K562 (cell line): ENCODE data around the gene CRIM1. TPM values are rescaled to one million over a fixed set of nuclear protein-coding genes. Genes with fewer than 3 reads are reported as not detected.

Experiments used
- ATAC-seq: fragments of 200-7000 bp; cut with Tn5 transposase; 3 replicates; pipeline ENCODE4 v1.9.1; 2020; ENCODE audit warnings: moderate library complexity
- BruUV-seq: library from RNA; stranded (reverse); fragments of 400-500 nt; replicated peaks from 2 replicates; lab custom pipeline; 2021; lab: Mats Ljungman, UMichigan
- CTCF ChIA-PET: fragments of 300-600 bp; formaldehyde crosslinking; extraction: SDS; loops from one replicate; lab custom pipeline; 2021; ENCODE audit warnings: low intra/inter-chr PET ratio; lab: Yijun Ruan, JAX
- POLR2A ChIA-PET: fragments of 300-600, 350-650 bp; sonication (Branson Sonifier 250); formaldehyde crosslinking; extraction: SDS; loops from one replicate; lab custom pipeline; 2021; ENCODE audit warnings: antibody characterized with exemption, inconsistent platforms; lab: Yijun Ruan, JAX
- DNase-seq, 4 experiments: peaks; one replicate each; pipeline versions ENCODE4 v3.0.0 to v3.0.0-alpha.2; 2011 to 2018; ENCODE audit warnings: low spot score in 3 of 4, mixed read lengths in 3 of 4; ENCODE audit errors: extremely low read depth in 1 of 4
- FAIRE-seq: peaks from 2 replicates; lab custom pipeline; 2011; peaks lifted over from hg19 to GRCh38; lab: Jason Lieb, UNC
- H2AFZ ChIP-seq: 2 replicates; pipeline ENCODE4 v1.6.0; 2011; ENCODE audit warnings: low read depth, low read length, control low read depth, inconsistent platforms
- H3K27ac ChIP-seq: fragments of 200-600 bp; 3 replicates; pipeline ENCODE4 v1.8.0; 2011; ENCODE audit warnings: low read depth, mild to moderate bottlenecking, control low read depth, inconsistent platforms, low read length, moderate library complexity, mixed read lengths; ENCODE audit errors: extremely low read depth
- H3K27me3 ChIP-seq, 2 experiments: fragments of 300-600 bp in 1 of 2; 2 replicates in 1 of 2; 3 replicates in 1 of 2; pipeline versions ENCODE4 v1.6.0 to v1.8.0; 2011; ENCODE audit warnings: inconsistent platforms in 2 of 2, low read length in 2 of 2, mild to moderate bottlenecking in 1 of 2, mixed read lengths in 1 of 2, moderate library complexity in 1 of 2; ENCODE audit not compliant: control insufficient read depth in 2 of 2, insufficient read depth in 2 of 2
- H3K36me3 ChIP-seq: fragments of 300-600 bp; 3 replicates; pipeline ENCODE4 v1.8.0; 2011; ENCODE audit warnings: mild to moderate bottlenecking, low read length, inconsistent platforms; ENCODE audit not compliant: control insufficient read depth, insufficient read depth
- H3K4me1 ChIP-seq, 2 experiments: fragments of 200-600 bp in 1 of 2; replicated peaks in 1 of 2; 2 replicates in 1 of 2; 3 replicates in 1 of 2; pipeline versions ENCODE4 v1.5.1 to v1.8.0; 2011; ENCODE audit warnings: inconsistent platforms in 2 of 2, low read length in 2 of 2, mild to moderate bottlenecking in 1 of 2, mixed read lengths in 1 of 2, moderate library complexity in 1 of 2; ENCODE audit not compliant: control insufficient read depth in 2 of 2, insufficient read depth in 2 of 2
- H3K4me2 ChIP-seq: 2 replicates; pipeline ENCODE4 v1.6.1; 2011; ENCODE audit warnings: low read length, control low read depth, inconsistent platforms, mixed read lengths; ENCODE audit not compliant: insufficient read depth
- H3K4me3 ChIP-seq: fragments of 200-600 bp; sonication (generic), shearing (Covaris generic); 2 replicates; pipeline ENCODE4 v1.5.1; 2016; ENCODE audit warnings: control low read depth, inconsistent platforms
- H3K79me2 ChIP-seq: fragments of 200-600 bp; 3 replicates; pipeline ENCODE4 v1.8.0; 2011; ENCODE audit warnings: low read length, inconsistent platforms; ENCODE audit not compliant: control insufficient read depth, insufficient read depth
- H3K9ac ChIP-seq, 2 experiments: 2 replicates each; pipeline versions ENCODE4 v1.6.0 to v1.6.1; 2011; ENCODE audit warnings: low read depth in 2 of 2, low read length in 2 of 2, control low read depth in 1 of 2, inconsistent platforms in 1 of 2, mild to moderate bottlenecking in 1 of 2, mixed read lengths in 1 of 2; ENCODE audit not compliant: insufficient read depth in 1 of 2
- H3K9me1 ChIP-seq: one replicate; pipeline ENCODE4 v1.6.0; 2011; ENCODE audit warnings: inconsistent platforms, mild to moderate bottlenecking, low read length, moderate library complexity; ENCODE audit not compliant: control insufficient read depth, insufficient read depth
- H3K9me3 ChIP-seq: replicated peaks from 2 replicates; pipeline ENCODE4 v1.5.1; 2011; ENCODE audit warnings: low read depth, low read length, inconsistent platforms; ENCODE audit not compliant: control insufficient read depth, insufficient read depth
- H4K20me1 ChIP-seq: replicated peaks from 2 replicates; pipeline ENCODE4 v1.6.1; 2011; ENCODE audit warnings: low read length, inconsistent platforms, mixed read lengths; ENCODE audit not compliant: control insufficient read depth, insufficient read depth
- BRF1 ChIP-seq: IDR thresholded peaks from 3 replicates; pipeline ENCODE4 v1.6.1; 2011; ENCODE audit warnings: borderline replicate concordance, mild to moderate bottlenecking; ENCODE audit not compliant: insufficient read length; ENCODE audit errors: extremely low read depth
- MAFF ChIP-seq: IDR thresholded peaks from 2 replicates; pipeline ENCODE4 v1.6.1; 2012; ENCODE audit warnings: low read length, improper control_type of control experiment
- MED1 ChIP-seq: sonication (generic); formaldehyde crosslinking; IDR thresholded peaks from 2 replicates; pipeline ENCODE4 v1.8.1; 2023; ENCODE audit warnings: missing genetic modification reagents, borderline replicate concordance
- POLR2AphosphoS2 ChIP-seq: IDR thresholded peaks from 2 replicates; pipeline ENCODE4 v1.6.1; 2012; ENCODE audit warnings: low read length, improper control_type of control experiment
- POLR3A ChIP-seq: IDR thresholded peaks from 2 replicates; pipeline ENCODE4 v1.6.1; 2011; ENCODE audit warnings: borderline replicate concordance, mild to moderate bottlenecking, moderate library complexity; ENCODE audit not compliant: insufficient read length, insufficient read depth; ENCODE audit errors: extremely low read depth
- SMAD4 ChIP-seq: fragments of 250-450 bp; sonication (Bioruptor Pico); conservative IDR thresholded peaks from 2 replicates; pipeline ENCODE4 v1.8.0; 2021; ENCODE audit warnings: inconsistent platforms, mild to moderate bottlenecking, moderate library complexity
- SNIP1 ChIP-seq: fragments of 450-650 bp; IDR thresholded peaks from 2 replicates; pipeline ENCODE4 v1.7.1; 2017; ENCODE audit warnings: low read depth, mild to moderate bottlenecking
- WHSC1 ChIP-seq: IDR thresholded peaks from one replicate; pipeline ENCODE4 v1.6.1; 2012; ENCODE audit warnings: low read length, control low read depth, inconsistent platforms
- ZBTB17 ChIP-seq: fragments of 450-650 bp; formaldehyde crosslinking; IDR thresholded peaks from 2 replicates; pipeline ENCODE4 v1.4.0; 2020; ENCODE audit warnings: mild to moderate bottlenecking
- WGBS: fragments of 100-300 bp; shearing (Covaris generic); methylation state at CpG from one replicate; pipeline ENCODE4 v1.1.6; 2016; ENCODE audit warnings: low coverage, mixed read lengths; ENCODE audit not compliant: insufficient coverage; ENCODE audit errors: missing lambda C conversion rate; 5-methylcytosine and 5-hydroxymethylcytosine counted together
- in situ Hi-C: fragments of 300-500 bp; cut with MboI; formaldehyde crosslinking; loops from 4 replicates; pipeline ENCODE4 v1.15.0; 2018; ENCODE audit warnings: inconsistent platforms, mixed read lengths
- intact Hi-C: fragments of 100-400 bp; cut with micrococcal nuclease; formaldehyde crosslinking; loops from 2 replicates; pipeline ENCODE4 v1.14.2; 2022
- polyA plus RNA-seq, 8 experiments: library from polyadenylated mRNA; depleted of rRNA in 4 of 8; stranded (reverse) in 5 of 8; unstranded in 3 of 8; fragments of >200 nt; fragmentation: Nextera tagmentation in 2 of 8; fragmentation: Illumina TruSeq in 1 of 8; extraction: Ambion mirVana in 2 of 8; extraction: Trizol in 1 of 8; gene quantifications; 2 replicates each; pipeline versions ENCODE4 v1.2.1 to v1.2.3, GENCODE V29; 2011 to 2014; ENCODE audit warnings: inconsistent platforms in 1 of 8, missing spikeins in 1 of 8
- total RNA-seq, 7 experiments: library from RNA; depleted of rRNA in 6 of 7; stranded (reverse); fragments of >200 nt in 6 of 7; fragmentation: Illumina TruSeq in 2 of 7; extraction: Trizol in 2 of 7; gene quantifications; 2 replicates each; pipeline versions ENCODE4 v1.2.1 to v1.2.3, GENCODE V29; 2011 to 2021; ENCODE audit warnings: low replicate concordance in 1 of 7
- TF ChIP-seq, protein P1 (sequence below): fragments of 200-600 bp; sonication (generic); IDR thresholded peaks from one replicate; pipeline ENCODE4 v1.6.1; 2012; ENCODE audit warnings: mild to moderate bottlenecking, low read depth, low read length, inconsistent platforms
- TF ChIP-seq, protein P2 (sequence below): sonication (generic); formaldehyde crosslinking; IDR thresholded peaks from 2 replicates; pipeline ENCODE4 v1.8.0; 2022; ENCODE audit warnings: mild to moderate bottlenecking, low read depth, missing genetic modification reagents

The CRIM1 gene
- total and polyA plus RNA-seq, 9 of the 15 experiments (the other 6 are each of a cell fraction or from before 2014, with no cell fraction given) = 0.01 to 0.36 (median 0.06) TPM; not detected in 1

DNA sequence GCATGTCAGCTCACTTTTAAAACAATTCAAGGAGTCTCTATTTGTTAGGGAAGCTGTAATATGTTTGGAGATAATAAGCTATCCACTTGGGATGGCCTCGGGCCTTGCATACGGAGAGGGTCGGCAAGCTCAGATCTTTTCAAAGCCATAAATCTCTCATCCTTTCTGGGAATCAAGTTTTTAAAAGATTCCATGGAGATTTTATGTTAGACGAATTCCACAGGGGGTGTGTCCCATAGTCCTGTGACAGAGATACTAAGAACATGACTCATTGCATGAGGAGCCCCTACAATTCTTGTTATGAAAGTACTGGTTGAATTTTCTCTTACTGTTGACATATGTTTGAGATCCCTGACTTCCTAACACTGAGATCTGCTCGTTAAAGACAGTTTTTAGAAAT lies 133.7 kb downstream of the CRIM1 start:
- no peaks in the 10 kb centered on the region for H4K20me1 ChIP-seq
- H3K4me3 ChIP-seq = no peak overlapping the region
- no peak for FAIRE-seq
- no peak overlapping the region for H2AFZ ChIP-seq
- H3K9me1 ChIP-seq = no peaks in the 10 kb centered on the region
- WGBS = 1% methylated on average over 5 of the region's 5 CpGs
- CTCF ChIA-PET = no interaction called here
- intact Hi-C loops = no loop called here
- H3K9me3 ChIP-seq = no peaks in the 10 kb centered on the region
- no peaks in the 10 kb centered on the region for H3K36me3 ChIP-seq
- no TSS peak for BruUV-seq
- no peak overlapping the region for H3K4me2 ChIP-seq
- no peaks in the 10 kb centered on the region for H3K79me2 ChIP-seq
- H3K27ac ChIP-seq = no peak overlapping the region
- POLR2A ChIA-PET = interaction anchor here (1.4 kb wide), 1 partner anchor 11 kb away, joined by 5 read pairs; no protein-coding TSS in a partner anchor
- H3K27me3 ChIP-seq = no peaks in the 10 kb centered on the region
- H3K4me1 ChIP-seq = no peaks in the 10 kb centered on the region
- in situ Hi-C loops = no loop called here
- no peak overlapping the region for H3K9ac ChIP-seq
- no peak for DNase-seq
- ATAC-seq = no peak
- TF ChIP-seq MAFF (no peak), WHSC1 (no peak), ZBTB17 (CRISPR knock-in tag) (no peak), POLR3A (no peak), SMAD4 (CRISPR knock-in tag) (no peak), POLR2AphosphoS2 (no peak), BRF1 (no peak), MED1 (CRISPR knock-in tag) (no peak), SNIP1 (no peak)
- TF ChIP-seq, protein P1, sequence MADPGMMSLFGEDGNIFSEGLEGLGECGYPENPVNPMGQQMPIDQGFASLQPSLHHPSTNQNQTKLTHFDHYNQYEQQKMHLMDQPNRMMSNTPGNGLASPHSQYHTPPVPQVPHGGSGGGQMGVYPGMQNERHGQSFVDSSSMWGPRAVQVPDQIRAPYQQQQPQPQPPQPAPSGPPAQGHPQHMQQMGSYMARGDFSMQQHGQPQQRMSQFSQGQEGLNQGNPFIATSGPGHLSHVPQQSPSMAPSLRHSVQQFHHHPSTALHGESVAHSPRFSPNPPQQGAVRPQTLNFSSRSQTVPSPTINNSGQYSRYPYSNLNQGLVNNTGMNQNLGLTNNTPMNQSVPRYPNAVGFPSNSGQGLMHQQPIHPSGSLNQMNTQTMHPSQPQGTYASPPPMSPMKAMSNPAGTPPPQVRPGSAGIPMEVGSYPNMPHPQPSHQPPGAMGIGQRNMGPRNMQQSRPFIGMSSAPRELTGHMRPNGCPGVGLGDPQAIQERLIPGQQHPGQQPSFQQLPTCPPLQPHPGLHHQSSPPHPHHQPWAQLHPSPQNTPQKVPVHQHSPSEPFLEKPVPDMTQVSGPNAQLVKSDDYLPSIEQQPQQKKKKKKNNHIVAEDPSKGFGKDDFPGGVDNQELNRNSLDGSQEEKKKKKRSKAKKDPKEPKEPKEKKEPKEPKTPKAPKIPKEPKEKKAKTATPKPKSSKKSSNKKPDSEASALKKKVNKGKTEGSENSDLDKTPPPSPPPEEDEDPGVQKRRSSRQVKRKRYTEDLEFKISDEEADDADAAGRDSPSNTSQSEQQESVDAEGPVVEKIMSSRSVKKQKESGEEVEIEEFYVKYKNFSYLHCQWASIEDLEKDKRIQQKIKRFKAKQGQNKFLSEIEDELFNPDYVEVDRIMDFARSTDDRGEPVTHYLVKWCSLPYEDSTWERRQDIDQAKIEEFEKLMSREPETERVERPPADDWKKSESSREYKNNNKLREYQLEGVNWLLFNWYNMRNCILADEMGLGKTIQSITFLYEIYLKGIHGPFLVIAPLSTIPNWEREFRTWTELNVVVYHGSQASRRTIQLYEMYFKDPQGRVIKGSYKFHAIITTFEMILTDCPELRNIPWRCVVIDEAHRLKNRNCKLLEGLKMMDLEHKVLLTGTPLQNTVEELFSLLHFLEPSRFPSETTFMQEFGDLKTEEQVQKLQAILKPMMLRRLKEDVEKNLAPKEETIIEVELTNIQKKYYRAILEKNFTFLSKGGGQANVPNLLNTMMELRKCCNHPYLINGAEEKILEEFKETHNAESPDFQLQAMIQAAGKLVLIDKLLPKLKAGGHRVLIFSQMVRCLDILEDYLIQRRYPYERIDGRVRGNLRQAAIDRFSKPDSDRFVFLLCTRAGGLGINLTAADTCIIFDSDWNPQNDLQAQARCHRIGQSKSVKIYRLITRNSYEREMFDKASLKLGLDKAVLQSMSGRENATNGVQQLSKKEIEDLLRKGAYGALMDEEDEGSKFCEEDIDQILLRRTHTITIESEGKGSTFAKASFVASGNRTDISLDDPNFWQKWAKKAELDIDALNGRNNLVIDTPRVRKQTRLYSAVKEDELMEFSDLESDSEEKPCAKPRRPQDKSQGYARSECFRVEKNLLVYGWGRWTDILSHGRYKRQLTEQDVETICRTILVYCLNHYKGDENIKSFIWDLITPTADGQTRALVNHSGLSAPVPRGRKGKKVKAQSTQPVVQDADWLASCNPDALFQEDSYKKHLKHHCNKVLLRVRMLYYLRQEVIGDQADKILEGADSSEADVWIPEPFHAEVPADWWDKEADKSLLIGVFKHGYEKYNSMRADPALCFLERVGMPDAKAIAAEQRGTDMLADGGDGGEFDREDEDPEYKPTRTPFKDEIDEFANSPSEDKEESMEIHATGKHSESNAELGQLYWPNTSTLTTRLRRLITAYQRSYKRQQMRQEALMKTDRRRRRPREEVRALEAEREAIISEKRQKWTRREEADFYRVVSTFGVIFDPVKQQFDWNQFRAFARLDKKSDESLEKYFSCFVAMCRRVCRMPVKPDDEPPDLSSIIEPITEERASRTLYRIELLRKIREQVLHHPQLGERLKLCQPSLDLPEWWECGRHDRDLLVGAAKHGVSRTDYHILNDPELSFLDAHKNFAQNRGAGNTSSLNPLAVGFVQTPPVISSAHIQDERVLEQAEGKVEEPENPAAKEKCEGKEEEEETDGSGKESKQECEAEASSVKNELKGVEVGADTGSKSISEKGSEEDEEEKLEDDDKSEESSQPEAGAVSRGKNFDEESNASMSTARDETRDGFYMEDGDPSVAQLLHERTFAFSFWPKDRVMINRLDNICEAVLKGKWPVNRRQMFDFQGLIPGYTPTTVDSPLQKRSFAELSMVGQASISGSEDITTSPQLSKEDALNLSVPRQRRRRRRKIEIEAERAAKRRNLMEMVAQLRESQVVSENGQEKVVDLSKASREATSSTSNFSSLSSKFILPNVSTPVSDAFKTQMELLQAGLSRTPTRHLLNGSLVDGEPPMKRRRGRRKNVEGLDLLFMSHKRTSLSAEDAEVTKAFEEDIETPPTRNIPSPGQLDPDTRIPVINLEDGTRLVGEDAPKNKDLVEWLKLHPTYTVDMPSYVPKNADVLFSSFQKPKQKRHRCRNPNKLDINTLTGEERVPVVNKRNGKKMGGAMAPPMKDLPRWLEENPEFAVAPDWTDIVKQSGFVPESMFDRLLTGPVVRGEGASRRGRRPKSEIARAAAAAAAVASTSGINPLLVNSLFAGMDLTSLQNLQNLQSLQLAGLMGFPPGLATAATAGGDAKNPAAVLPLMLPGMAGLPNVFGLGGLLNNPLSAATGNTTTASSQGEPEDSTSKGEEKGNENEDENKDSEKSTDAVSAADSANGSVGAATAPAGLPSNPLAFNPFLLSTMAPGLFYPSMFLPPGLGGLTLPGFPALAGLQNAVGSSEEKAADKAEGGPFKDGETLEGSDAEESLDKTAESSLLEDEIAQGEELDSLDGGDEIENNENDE = no peak
- TF ChIP-seq, protein P2, sequence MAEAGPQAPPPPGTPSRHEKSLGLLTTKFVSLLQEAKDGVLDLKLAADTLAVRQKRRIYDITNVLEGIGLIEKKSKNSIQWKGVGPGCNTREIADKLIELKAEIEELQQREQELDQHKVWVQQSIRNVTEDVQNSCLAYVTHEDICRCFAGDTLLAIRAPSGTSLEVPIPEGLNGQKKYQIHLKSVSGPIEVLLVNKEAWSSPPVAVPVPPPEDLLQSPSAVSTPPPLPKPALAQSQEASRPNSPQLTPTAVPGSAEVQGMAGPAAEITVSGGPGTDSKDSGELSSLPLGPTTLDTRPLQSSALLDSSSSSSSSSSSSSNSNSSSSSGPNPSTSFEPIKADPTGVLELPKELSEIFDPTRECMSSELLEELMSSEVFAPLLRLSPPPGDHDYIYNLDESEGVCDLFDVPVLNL (CRISPR knock-in tag) = no peak
